SK-N-SH (cell line): ENCODE results near the gene OBP2A.

Experiments used
- EP300 ChIP-seq, 2 experiments: IDR thresholded peaks; 2 replicates each; pipeline versions ENCODE4 v1.4.0 to v1.6.1; 2012; ENCODE audit warnings: borderline replicate concordance in 1 of 2, low read depth in 1 of 2, low read length in 1 of 2
- EZH2phosphoT487 ChIP-seq: fragments of 200-600 bp; sonication (generic); IDR thresholded peaks from 2 replicates; pipeline ENCODE4 v1.6.1; 2017; ENCODE audit warnings: low read depth, mixed run types, mild to moderate bottlenecking, antibody characterized with exemption, moderate library complexity, borderline replicate concordance
- JUND ChIP-seq: IDR thresholded peaks from 2 replicates; pipeline ENCODE4 v1.4.0; 2012
- POLR2AphosphoS5 ChIP-seq: IDR thresholded peaks from 2 replicates; pipeline ENCODE4 v1.6.1; 2012; ENCODE audit warnings: low read depth, low read length
- RCOR1 ChIP-seq: fragments of 150-350 bp; IDR thresholded peaks from 2 replicates; pipeline ENCODE4 v1.6.1; 2017; ENCODE audit warnings: antibody characterized with exemption, low read length
- SMC3 ChIP-seq: IDR thresholded peaks from 2 replicates; pipeline ENCODE4 v1.6.1; 2012; ENCODE audit warnings: low read depth, low read length, improper control_type of control experiment
- YY1 ChIP-seq: IDR thresholded peaks from 2 replicates; pipeline ENCODE4 v1.4.0; 2012; ENCODE audit warnings: low read depth, mild to moderate bottlenecking
- TF ChIP-seq, protein P1 (sequence below): fragments of 200-600 bp; sonication (generic); IDR thresholded peaks from 2 replicates; pipeline ENCODE4 v1.6.1; 2017; ENCODE audit warnings: antibody characterized with exemption, mild to moderate bottlenecking, moderate library complexity
- TF ChIP-seq, protein P2 (sequence below): IDR thresholded peaks from 2 replicates; pipeline ENCODE4 v1.6.1; 2012; ENCODE audit warnings: mild to moderate bottlenecking, low read depth, low read length, moderate library complexity
- TF ChIP-seq, protein P3 (sequence below): fragments of 150-350 bp; IDR thresholded peaks from 2 replicates; pipeline ENCODE4 v1.6.1; 2017; ENCODE audit warnings: antibody characterized with exemption, low read length, low read depth, borderline replicate concordance
- TF ChIP-seq, protein P4 (sequence below): IDR thresholded peaks from 2 replicates; pipeline ENCODE4 v1.4.0; 2012; ENCODE audit warnings: low read depth
- TF ChIP-seq, protein P5 (sequence below): IDR thresholded peaks from 2 replicates; pipeline ENCODE4 v1.4.0; 2012; ENCODE audit warnings: low read depth, borderline replicate concordance

DNA sequence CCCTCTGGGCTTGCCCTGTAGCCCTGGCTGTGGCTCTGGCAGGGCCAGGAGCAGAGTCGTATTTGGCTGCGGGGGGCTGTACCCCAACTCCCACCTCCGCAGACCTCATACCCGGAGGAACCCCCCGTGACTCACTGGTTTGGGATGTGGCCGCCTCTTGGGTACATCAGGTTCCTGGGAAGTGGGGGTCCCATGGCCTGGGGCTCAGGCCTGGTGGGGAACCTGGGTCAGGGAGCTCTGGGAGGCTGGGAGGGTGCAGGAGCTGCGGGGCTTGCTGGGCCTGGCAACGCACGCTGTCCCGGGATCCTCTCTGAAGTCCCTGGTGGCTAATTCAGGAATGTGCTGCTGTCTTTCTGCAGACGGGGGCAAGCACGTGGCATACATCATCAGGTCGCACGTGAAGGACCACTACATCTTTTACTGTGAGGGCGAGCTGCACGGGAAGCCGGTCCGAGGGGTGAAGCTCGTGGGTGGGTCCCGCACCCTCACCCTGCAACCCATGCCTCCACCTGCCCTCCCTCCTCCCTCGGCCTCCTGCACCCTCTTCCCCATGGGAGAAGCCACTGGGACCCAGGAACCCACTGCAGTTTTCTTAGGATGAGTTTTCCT lies 22.3 kb upstream of the OBP2A start:
- TF ChIP-seq, protein P1, sequence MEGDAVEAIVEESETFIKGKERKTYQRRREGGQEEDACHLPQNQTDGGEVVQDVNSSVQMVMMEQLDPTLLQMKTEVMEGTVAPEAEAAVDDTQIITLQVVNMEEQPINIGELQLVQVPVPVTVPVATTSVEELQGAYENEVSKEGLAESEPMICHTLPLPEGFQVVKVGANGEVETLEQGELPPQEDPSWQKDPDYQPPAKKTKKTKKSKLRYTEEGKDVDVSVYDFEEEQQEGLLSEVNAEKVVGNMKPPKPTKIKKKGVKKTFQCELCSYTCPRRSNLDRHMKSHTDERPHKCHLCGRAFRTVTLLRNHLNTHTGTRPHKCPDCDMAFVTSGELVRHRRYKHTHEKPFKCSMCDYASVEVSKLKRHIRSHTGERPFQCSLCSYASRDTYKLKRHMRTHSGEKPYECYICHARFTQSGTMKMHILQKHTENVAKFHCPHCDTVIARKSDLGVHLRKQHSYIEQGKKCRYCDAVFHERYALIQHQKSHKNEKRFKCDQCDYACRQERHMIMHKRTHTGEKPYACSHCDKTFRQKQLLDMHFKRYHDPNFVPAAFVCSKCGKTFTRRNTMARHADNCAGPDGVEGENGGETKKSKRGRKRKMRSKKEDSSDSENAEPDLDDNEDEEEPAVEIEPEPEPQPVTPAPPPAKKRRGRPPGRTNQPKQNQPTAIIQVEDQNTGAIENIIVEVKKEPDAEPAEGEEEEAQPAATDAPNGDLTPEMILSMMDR, result no peak
- no peak for TF ChIP-seq YY1
- TF ChIP-seq, protein P2, sequence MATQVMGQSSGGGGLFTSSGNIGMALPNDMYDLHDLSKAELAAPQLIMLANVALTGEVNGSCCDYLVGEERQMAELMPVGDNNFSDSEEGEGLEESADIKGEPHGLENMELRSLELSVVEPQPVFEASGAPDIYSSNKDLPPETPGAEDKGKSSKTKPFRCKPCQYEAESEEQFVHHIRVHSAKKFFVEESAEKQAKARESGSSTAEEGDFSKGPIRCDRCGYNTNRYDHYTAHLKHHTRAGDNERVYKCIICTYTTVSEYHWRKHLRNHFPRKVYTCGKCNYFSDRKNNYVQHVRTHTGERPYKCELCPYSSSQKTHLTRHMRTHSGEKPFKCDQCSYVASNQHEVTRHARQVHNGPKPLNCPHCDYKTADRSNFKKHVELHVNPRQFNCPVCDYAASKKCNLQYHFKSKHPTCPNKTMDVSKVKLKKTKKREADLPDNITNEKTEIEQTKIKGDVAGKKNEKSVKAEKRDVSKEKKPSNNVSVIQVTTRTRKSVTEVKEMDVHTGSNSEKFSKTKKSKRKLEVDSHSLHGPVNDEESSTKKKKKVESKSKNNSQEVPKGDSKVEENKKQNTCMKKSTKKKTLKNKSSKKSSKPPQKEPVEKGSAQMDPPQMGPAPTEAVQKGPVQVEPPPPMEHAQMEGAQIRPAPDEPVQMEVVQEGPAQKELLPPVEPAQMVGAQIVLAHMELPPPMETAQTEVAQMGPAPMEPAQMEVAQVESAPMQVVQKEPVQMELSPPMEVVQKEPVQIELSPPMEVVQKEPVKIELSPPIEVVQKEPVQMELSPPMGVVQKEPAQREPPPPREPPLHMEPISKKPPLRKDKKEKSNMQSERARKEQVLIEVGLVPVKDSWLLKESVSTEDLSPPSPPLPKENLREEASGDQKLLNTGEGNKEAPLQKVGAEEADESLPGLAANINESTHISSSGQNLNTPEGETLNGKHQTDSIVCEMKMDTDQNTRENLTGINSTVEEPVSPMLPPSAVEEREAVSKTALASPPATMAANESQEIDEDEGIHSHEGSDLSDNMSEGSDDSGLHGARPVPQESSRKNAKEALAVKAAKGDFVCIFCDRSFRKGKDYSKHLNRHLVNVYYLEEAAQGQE, result no peak
- no peak for TF ChIP-seq POLR2AphosphoS5
- TF ChIP-seq EP300 (IDR thresholded peaks at IDR 0.05; ENCODE audit: borderline replicate concordance in 1 of 2, low read depth in 1 of 2, low read length in 1 of 2), result no peak
- TF ChIP-seq, protein P3, sequence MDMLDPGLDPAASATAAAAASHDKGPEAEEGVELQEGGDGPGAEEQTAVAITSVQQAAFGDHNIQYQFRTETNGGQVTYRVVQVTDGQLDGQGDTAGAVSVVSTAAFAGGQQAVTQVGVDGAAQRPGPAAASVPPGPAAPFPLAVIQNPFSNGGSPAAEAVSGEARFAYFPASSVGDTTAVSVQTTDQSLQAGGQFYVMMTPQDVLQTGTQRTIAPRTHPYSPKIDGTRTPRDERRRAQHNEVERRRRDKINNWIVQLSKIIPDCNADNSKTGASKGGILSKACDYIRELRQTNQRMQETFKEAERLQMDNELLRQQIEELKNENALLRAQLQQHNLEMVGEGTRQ, result no peak
- TF ChIP-seq, protein P4, sequence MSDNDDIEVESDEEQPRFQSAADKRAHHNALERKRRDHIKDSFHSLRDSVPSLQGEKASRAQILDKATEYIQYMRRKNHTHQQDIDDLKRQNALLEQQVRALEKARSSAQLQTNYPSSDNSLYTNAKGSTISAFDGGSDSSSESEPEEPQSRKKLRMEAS, result no peak
- TF ChIP-seq, protein P5, sequence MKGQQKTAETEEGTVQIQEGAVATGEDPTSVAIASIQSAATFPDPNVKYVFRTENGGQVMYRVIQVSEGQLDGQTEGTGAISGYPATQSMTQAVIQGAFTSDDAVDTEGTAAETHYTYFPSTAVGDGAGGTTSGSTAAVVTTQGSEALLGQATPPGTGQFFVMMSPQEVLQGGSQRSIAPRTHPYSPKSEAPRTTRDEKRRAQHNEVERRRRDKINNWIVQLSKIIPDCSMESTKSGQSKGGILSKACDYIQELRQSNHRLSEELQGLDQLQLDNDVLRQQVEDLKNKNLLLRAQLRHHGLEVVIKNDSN, result no peak
- no peak for TF ChIP-seq EZH2phosphoT487
- no peak for TF ChIP-seq SMC3
- TF ChIP-seq JUND, result no peak
- no peak for TF ChIP-seq RCOR1
